Measurements from ENCODE around the gene FBXO4.

- TF ChIP-seq EP300 (IDR thresholded peaks at IDR 0.05), result no peak
- no peak for TF ChIP-seq CTCF (IDR thresholded peaks at IDR 0.05)
- no peak for TF ChIP-seq POLR2AphosphoS5 (IDR thresholded peaks at IDR 0.05)
Observed at GRCh38 chr5:41966401-41967105, 41.5 kb downstream of the FBXO4 start.
